Ectodermal cell (in vitro differentiated cells): ENCODE results near the gene NRCAM.

Source experiments
- H3K27ac ChIP-seq: 2 replicates; pipeline ENCODE4 v1.7.0; 2013; ENCODE audit warnings: mild to moderate bottlenecking, low read depth, low read length; ENCODE audit not compliant: insufficient read depth, poor library complexity, severe bottlenecking
- H3K27me3 ChIP-seq: 2 replicates; pipeline ENCODE4 v1.7.0; 2013; ENCODE audit warnings: mild to moderate bottlenecking, low read length; ENCODE audit not compliant: insufficient read depth, control insufficient read depth, poor library complexity, severe bottlenecking
- H3K36me3 ChIP-seq: one replicate; pipeline ENCODE4 v1.7.0; 2013; ENCODE audit warnings: low read length; ENCODE audit not compliant: control insufficient read depth, insufficient read depth
- H3K4me1 ChIP-seq: one replicate; pipeline ENCODE4 v1.7.0; 2013; ENCODE audit warnings: low read length; ENCODE audit not compliant: control insufficient read depth, insufficient read depth
- H3K4me3 ChIP-seq: 2 replicates; pipeline ENCODE4 v1.7.0; 2013; ENCODE audit warnings: low read depth, low read length, control low read depth; ENCODE audit not compliant: insufficient read depth
- H3K9me3 ChIP-seq: 2 replicates; pipeline ENCODE4 v1.7.0; 2013; ENCODE audit warnings: mild to moderate bottlenecking, low read length, moderate library complexity; ENCODE audit not compliant: control insufficient read depth
- WGBS, 2 experiments: methylation state at CpG; one replicate each; pipeline ENCODE4 v1.1.7; 2013; ENCODE audit warnings: missing lambda C conversion rate in 2 of 2; 5-methylcytosine and 5-hydroxymethylcytosine counted together

Gene NRCAM

DNA sequence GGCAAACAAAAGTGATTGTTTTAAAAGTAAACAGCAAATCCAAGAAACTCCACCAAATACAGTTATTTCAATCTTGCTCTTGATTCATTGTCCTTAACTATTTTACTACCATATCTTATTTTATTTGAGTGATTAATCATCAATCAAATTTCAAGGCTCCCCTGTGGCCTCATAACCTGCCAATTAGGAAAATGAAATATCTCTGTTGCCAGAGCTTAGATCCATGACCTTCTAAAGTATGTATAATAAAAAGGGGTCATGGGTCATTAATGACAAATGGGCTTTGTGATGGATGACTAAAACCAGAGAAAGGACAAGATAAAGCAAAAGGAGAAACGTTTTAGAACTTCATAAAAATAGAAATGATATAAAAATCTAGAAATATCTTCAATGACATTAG, 28.5 kb downstream of the NRCAM start:
- H3K36me3 ChIP-seq: no peaks in the 10 kb centered on the region
- no peaks in the 10 kb centered on the region for H3K27me3 ChIP-seq
- H3K27ac ChIP-seq: no peak overlapping the region
- no CpG with 5 or more reads among the region's 1 CpG for WGBS, 2 experiments
- no peaks in the 10 kb centered on the region for H3K9me3 ChIP-seq
- H3K4me3 ChIP-seq: no peak overlapping the region
- no peaks in the 10 kb centered on the region for H3K4me1 ChIP-seq

DNA sequence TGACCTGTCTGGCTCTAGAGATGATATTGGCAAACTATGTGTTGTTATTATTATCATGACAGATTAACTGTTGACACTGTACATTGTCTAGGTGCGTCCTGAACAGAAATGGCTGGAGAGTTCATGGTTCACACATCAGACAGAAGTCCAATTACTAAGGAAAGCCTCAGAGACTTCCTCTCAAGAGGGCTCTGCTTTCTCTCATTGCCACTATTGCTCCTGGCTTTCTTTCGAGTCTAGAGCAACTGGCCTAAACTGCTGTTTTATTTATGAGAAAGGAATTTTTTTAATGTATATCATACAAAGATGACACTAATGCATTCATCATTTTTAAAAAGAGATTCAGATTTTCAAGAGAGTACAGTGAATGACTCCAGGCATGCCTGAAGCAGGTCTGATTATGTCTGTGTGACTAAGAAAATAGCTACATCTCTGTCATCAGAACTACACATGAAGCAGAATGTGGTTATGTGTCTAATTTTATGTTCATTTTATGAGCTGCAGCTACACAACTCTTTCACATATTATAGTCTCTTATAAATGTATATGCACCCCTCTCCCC, 30.4 kb downstream of the NRCAM start:
- Histone ChIP-seq H3K27me3 (no peaks in the 10 kb centered on the region), H3K4me1 (no peaks in the 10 kb centered on the region), H3K9me3 (no peaks in the 10 kb centered on the region), H3K4me3 (no peak overlapping the region), H3K36me3 (no peaks in the 10 kb centered on the region), H3K27ac (no peak overlapping the region)
- 87 to 100% methylated on average over 1 of the region's 2 CpGs for WGBS, 2 experiments

DNA sequence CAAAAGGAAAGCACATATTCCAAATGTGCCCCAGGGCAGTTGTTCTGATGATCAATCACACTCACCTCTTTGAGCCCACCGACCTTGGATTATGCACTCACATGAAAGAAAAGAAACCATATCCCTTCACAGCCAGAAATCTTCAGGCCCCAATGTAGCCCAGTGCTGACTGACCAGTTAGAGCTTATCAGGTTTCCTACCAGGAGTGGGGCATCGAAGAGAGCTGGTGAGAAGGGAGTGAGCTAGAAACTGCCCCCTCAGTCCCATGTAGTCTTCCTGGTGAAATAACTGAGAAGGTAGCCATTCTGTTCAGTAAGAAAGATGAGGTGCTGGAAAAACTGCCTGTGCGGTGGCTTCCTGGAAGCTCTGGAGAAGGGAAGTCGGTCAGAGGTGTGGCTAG, 32.2 kb downstream of the NRCAM start:
- Histone ChIP-seq H3K4me1 (no peaks in the 10 kb centered on the region), H3K36me3 (no peaks in the 10 kb centered on the region), H3K4me3 (no peak overlapping the region), H3K9me3 (no peaks in the 10 kb centered on the region), H3K27ac (no peak overlapping the region), H3K27me3 (no peaks in the 10 kb centered on the region)
- 90 to 93% methylated on average over 4 of the region's 4 CpGs for WGBS, 2 experiments

DNA sequence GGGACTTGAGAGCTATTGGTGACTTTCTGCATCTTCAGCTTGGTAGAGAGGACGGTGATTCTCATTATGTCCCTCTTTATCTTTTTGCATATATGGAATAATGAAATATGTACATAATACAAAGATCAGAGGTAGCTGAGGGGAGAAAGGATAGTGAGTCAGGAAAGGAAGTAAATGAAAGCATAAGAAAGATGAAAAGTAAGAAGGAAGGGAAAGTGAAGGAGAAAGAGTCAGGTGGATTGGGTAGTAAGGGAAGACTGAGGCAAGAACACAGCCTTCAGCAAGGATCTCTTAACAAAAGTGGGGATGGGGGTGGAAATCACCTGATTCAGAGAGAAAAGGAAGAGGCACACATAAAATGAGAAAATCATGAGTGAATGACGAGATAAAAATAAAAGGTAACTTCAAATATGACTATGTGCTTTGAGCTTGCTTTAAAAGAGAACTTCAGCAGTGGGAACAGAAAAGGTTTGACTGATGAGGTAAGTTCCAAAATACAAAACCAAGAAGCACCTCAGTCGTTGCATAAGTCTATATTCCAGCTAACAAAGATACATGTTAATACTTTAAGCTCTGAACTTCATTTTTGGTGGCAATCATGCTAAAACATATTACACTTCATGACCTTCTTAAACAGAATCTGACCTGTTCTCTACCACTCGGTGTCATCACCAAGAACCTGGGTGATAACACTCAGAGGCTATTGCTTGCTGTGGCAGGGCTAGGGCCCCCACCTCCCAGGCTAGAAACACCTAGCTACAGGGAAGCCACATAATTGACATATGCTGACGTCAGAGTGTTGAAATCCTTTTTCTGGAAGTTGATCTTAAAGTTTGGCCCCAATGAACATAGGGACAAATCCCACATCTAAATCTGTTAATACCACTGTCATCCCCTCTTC, 32.9 kb downstream of the NRCAM start:
- Histone ChIP-seq H3K27me3 (no peaks in the 10 kb centered on the region), H3K27ac (no peak overlapping the region), H3K4me3 (no peak overlapping the region), H3K4me1 (no peaks in the 10 kb centered on the region), H3K36me3 (no peaks in the 10 kb centered on the region), H3K9me3 (no peaks in the 10 kb centered on the region)
- 93 to 94% methylated on average over 5 of the region's 5 CpGs for WGBS, 2 experiments

DNA sequence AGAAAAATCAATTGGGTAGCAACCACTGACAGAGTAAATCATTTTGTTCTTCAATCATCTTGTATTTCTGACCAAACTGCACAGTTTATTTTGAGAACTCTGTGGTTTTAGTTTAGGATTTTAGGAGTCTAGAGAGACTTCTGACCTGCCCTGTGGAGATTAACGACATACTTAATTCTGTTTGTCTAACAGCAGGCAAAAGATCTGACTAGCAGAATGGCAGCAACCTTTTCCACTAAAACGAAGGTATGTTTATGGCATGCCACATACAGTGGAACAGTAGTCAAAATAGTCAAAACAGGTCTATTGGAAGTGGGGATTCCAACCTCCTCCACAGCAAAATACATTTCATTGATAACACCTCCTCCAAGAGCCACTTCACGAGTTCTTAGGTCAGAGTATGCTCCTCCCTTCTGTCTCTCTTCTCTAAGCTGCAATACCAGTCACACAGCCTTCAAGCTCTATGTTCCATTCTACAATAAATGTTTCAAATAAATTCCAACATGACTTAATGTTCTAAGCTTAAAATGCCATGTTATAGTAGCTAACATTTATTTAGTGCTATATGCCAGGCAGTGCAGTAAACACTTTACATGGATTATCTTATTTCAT, 34.4 kb downstream of the NRCAM start:
- Histone ChIP-seq H3K27ac (no peak overlapping the region), H3K36me3 (no peaks in the 10 kb centered on the region), H3K4me1 (no peaks in the 10 kb centered on the region), H3K9me3 (no peaks in the 10 kb centered on the region), H3K4me3 (no peak overlapping the region), H3K27me3 (no peaks in the 10 kb centered on the region)
- WGBS, 2 experiments: 72 to 77% methylated on average over 3 of the region's 3 CpGs

DNA sequence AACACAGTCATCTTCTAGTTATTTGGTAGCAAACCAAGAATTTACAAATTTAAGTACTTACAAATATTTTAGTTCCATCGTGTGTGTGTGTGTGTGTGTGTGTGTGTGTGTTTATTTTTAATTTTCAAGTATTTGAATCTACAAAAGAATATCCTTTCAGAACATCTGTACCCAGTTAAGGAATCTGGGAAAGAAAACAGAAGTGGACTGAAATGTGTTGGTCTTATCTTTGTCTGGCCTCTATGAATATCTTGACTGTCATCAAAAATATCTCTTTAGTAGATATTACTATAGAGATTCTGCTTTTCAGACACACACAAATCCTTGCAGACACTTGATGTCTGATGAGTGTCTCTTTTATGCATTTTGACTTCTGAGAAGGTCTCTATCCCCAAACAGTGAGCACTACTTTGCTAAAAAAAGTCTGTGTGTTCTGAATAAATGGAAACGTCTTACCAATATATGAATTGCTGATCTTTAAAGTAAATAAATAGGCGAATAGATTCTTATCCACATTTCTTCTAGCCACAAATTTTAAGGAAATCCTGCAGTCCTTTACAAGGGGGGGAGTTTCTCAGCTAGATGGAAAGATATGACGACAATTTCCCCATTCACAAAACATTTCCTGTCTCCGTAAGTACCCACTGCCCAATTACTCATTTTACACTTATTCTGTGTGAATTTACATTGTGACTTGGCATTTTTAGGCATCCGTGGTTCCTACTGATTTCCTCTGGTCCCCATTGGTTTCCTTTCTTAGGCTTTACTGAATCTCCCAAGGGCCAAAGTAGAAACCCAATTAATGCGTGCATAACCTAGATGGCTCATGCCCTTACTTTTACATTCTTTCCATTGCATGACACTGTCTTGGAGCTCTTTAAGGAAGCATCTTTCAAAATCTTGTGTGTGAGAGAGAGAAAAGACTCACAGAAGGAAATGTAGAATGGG, 36.0 kb downstream of the NRCAM start:
- H3K9me3 ChIP-seq: no peaks in the 10 kb centered on the region
- H3K27me3 ChIP-seq: no peaks in the 10 kb centered on the region
- H3K27ac ChIP-seq: no peak overlapping the region
- peaks cover 3% of the 10 kb centered on the region for H3K4me1 ChIP-seq
- 77 to 89% methylated on average over 4 to 6 of the region's 7 CpGs for WGBS, 2 experiments
- H3K4me3 ChIP-seq: no peak overlapping the region
- no peaks in the 10 kb centered on the region for H3K36me3 ChIP-seq

DNA sequence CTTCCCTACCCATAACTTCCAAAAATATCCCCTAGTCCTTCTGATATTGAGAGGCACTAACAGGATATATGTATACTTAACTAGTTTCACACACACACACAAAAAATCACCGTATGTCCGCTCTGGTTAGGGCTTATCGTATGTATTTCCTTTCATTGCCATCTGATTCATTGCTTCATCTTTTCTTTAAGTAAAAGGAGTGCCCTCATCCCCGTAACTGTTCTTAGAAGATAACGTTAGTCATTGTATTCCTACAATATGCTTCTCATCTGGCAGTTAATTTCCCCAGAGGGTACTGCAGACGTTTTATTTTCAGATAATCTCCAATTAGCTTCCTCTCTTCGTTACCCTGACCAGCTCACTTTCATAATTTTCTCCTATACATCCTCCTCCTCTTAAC, 37.3 kb downstream of the NRCAM start:
- H3K36me3 ChIP-seq: no peaks in the 10 kb centered on the region
- no peaks in the 10 kb centered on the region for H3K9me3 ChIP-seq
- H3K4me3 ChIP-seq: no peak overlapping the region
- H3K27ac ChIP-seq: no peak overlapping the region
- WGBS, 2 experiments: 93 to 97% methylated on average over 7 of the region's 7 CpGs
- no peaks in the 10 kb centered on the region for H3K27me3 ChIP-seq
- peaks cover 13% of the 10 kb centered on the region for H3K4me1 ChIP-seq

DNA sequence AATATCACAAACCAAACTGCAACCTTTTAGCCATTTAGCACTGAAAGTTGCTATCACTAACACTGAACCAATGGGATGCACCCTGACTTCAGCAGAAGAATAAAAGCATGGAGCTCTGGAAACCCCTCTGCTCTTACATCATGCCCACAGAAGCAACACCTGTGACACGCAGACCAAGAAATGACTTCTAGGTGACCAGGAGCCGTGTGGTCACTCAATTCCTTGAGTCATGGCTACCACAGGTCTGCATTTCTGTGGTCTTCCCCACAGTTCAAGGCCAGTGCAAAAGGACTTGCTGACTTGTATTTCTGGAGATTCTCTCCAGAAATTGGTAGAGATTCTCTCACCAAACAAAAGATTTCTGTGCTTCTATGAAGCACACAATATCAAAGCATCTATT, 38.3 kb downstream of the NRCAM start:
- Histone ChIP-seq H3K9me3 (no peaks in the 10 kb centered on the region), H3K36me3 (no peaks in the 10 kb centered on the region), H3K27ac (no peak overlapping the region), H3K4me3 (no peak overlapping the region), H3K27me3 (no peaks in the 10 kb centered on the region), H3K4me1 (peaks cover 18% of the 10 kb centered on the region)
- 68 to 70% methylated on average over 2 of the region's 2 CpGs for WGBS, 2 experiments

DNA sequence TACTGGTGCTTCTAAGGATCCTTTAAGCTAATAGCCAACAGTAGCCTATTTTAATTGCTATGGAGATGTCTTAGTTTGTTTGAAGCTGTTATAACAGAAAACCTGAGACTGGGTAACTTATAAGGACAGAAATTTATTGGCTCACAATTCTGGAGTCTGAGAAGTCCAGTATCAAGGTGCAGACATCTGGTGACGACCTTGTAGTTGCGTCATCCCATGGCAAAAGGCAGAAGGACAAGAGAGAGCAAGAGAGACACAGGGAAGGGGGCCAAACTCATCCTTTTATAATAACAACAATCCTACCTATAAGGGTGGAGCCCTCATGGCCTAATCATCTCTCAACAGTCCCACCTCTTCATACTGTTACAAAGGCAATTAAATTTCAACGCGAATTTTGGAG, 39.1 kb downstream of the NRCAM start:
- 74% methylated on average over 4 of the region's 4 CpGs for WGBS, 2 experiments
- Histone ChIP-seq H3K27ac (no peak overlapping the region), H3K27me3 (no peaks in the 10 kb centered on the region)

More for the DNA sequence above, 39.1 kb downstream of the NRCAM start:
- Histone ChIP-seq H3K4me1 (peaks cover 18% of the 10 kb centered on the region), H3K9me3 (no peaks in the 10 kb centered on the region), H3K36me3 (no peaks in the 10 kb centered on the region), H3K4me3 (no peak overlapping the region)
